ENCODE data around the gene SERBP1.

Gene SERBP1

DNA sequence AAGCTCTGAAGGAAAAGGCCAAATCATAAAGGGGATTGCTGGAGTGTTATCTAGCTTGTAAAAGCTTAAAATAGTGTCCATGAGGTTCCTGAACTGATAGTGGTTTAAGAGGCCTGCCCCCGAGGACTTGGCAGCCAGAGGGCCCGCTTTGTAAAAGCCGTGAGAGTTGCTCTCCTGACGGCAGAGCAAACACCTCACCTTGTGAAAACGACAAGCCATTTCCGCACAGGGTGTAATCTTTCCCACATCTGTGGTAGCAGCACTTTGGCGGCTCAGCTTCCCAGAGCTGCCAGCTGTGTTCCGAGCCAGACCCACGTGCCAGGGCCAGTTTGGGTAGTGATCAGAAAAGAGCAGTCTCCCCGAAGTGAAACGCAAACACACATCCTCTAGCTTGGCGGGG, 37.0 kb downstream of the SERBP1 start:
- ATAC-seq = no peak

GRCh38 chr1:67390041-67390887, 39.9 kb downstream of the SERBP1 start:
- peak; percentile 80 for ATAC-seq
- TF ChIP-seq RARB (CRISPR knock-in tag; IDR thresholded peaks at IDR 0.05) = no peak

More for the DNA sequence above, 37.0 kb downstream of the SERBP1 start:
- no peak for TF ChIP-seq ZNF8 (CRISPR knock-in tag; IDR thresholded peaks at IDR 0.05)
- TF ChIP-seq OSR1 (CRISPR knock-in tag; IDR thresholded peaks at IDR 0.05) = no peak
- no peak for TF ChIP-seq ARNTL (CRISPR knock-in tag; IDR thresholded peaks at IDR 0.05; ENCODE audit: borderline replicate concordance, low read depth)
- TF ChIP-seq SNAI2 (CRISPR knock-in tag; IDR thresholded peaks at IDR 0.05) = no peak
- TF ChIP-seq POU6F1 (CRISPR knock-in tag; IDR thresholded peaks at IDR 0.05; ENCODE audit: borderline replicate concordance, low read depth) = no peak
- no peak for TF ChIP-seq CSDC2 (CRISPR knock-in tag; IDR thresholded peaks at IDR 0.05)
- TF ChIP-seq ESRRG (CRISPR knock-in tag; IDR thresholded peaks at IDR 0.05) = no peak
- no peak for TF ChIP-seq RARB (CRISPR knock-in tag; IDR thresholded peaks at IDR 0.05)
- TF ChIP-seq ISL1 (CRISPR knock-in tag; IDR thresholded peaks at IDR 0.05) = no peak
- no peak for TF ChIP-seq ZC3H10 (CRISPR knock-in tag; IDR thresholded peaks at IDR 0.05)
- no peak for TF ChIP-seq ZFP3 (CRISPR knock-in tag; IDR thresholded peaks at IDR 0.05)
- TF ChIP-seq ZFP30 (CRISPR knock-in tag; IDR thresholded peaks at IDR 0.05) = no peak
- TF ChIP-seq, protein P1, sequence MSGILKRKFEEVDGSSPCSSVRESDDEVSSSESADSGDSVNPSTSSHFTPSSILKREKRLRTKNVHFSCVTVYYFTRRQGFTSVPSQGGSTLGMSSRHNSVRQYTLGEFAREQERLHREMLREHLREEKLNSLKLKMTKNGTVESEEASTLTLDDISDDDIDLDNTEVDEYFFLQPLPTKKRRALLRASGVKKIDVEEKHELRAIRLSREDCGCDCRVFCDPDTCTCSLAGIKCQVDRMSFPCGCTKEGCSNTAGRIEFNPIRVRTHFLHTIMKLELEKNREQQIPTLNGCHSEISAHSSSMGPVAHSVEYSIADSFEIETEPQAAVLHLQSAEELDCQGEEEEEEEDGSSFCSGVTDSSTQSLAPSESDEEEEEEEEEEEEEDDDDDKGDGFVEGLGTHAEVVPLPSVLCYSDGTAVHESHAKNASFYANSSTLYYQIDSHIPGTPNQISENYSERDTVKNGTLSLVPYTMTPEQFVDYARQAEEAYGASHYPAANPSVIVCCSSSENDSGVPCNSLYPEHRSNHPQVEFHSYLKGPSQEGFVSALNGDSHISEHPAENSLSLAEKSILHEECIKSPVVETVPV (CRISPR knock-in tag; IDR thresholded peaks at IDR 0.05) = no peak
- TF ChIP-seq PPARA (CRISPR knock-in tag; IDR thresholded peaks at IDR 0.05; ENCODE audit: borderline replicate concordance) = no peak

DNA sequence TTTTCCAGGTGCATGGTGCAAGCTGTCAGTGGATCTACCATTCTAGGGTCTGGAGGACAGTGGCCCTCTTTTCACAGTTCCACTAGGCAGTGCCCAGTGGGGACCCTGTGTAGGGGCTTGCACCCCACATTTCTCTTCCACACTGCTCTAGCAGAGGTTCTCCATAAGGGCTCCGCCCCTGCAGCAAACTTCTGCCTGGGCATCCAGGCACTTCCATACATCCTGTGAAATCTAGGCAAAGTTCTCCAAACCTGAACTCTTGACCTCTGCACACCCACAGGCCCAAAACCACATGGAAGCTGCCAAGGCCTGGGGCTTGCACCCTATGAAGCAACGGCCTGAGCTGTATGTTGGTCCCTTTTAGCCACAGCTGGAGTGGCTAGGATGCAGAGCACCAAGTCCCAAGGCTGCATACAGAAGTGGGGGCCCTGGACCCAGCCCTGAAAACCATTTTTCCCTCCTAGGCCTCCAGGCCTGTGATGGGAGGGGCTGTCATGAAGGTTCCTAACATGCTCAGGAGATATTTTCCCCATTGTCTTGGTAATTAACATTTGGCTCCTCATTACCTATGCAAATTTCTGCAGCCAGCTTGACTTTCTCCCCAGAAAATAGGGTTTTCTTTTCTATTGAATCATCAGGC, 46.1 kb downstream of the SERBP1 start:
- TF ChIP-seq ZNF8 (CRISPR knock-in tag; IDR thresholded peaks at IDR 0.05) = no peak
- ATAC-seq = no peak

DNA sequence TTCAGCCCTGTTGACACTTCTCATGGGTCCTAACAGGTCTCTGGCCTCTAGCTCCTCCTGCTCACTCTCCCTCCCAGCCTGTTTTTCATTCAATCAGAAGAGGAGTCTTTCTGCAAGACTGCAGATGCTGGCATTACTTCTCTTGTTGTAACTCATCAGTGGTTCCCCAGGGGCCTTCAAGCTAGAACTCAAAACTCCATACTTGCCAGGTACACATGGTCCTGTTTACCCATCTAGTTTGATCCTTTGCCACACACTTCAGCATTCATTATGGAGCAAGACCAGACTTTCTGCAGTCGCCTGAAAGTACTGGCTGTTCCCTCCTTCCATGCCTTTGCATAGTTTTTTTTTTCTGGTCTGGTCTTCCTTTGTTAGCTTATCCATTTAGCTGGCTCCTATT, 47.9 kb downstream of the SERBP1 start:
- TF ChIP-seq ZNF70 (CRISPR knock-in tag; IDR thresholded peaks at IDR 0.05) (no peak), SNAI2 (CRISPR knock-in tag; IDR thresholded peaks at IDR 0.05) (no peak), GLIS3 (CRISPR knock-in tag; IDR thresholded peaks at IDR 0.05) (no peak)

DNA sequence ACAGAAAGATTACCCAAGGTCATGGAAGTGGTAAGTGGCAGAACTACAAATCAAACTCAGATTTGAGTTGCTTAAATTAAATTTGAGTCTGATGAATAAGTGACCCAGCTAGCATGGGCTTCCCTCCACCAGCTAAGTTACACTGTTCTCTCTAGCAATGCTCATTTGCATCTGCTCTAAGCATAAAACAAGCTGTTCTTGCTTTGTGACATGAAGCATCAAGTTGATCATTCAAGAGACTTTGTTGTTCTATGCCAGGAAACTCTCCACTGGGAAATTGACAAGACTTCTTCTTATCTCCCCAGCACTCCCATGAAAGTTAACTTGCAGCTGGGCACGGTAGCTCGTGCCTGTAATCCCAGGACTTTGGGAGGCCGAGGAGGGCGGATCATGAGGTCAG, 49.0 kb downstream of the SERBP1 start:
- TF ChIP-seq TCF4 (CRISPR knock-in tag; IDR thresholded peaks at IDR 0.05; ENCODE audit: borderline replicate concordance) = no peak
- no peak for TF ChIP-seq OSR1 (CRISPR knock-in tag; IDR thresholded peaks at IDR 0.05)
- no peak for TF ChIP-seq RARB (CRISPR knock-in tag; IDR thresholded peaks at IDR 0.05)
- no peak for TF ChIP-seq TSHZ2 (CRISPR knock-in tag; IDR thresholded peaks at IDR 0.05)
- TF ChIP-seq PPARA (CRISPR knock-in tag; IDR thresholded peaks at IDR 0.05; ENCODE audit: borderline replicate concordance) = no peak
- no peak for TF ChIP-seq CREB5 (CRISPR knock-in tag; IDR thresholded peaks at IDR 0.05; ENCODE audit: low read depth)
- no peak for TF ChIP-seq GLIS3 (CRISPR knock-in tag; IDR thresholded peaks at IDR 0.05)
- ATAC-seq = no peak

More for the DNA sequence above, 47.9 kb downstream of the SERBP1 start:
- no peak for ATAC-seq
